Myocyte (in vitro differentiated cells): ENCODE data around the gene CNOT11. TPM values are rescaled to one million over a fixed set of nuclear protein-coding genes. Genes with fewer than 3 reads are reported as not detected.
"Not testable (repeated sequence)": the region's sequence is repeated elsewhere in the genome, so short reads cannot be mapped to it uniquely, and the experiment has no call there.

Experiments
- DNase-seq: peaks from one replicate; pipeline ENCODE4 v3.0.0-alpha.2; 2012; ENCODE audit warnings: low read depth
- polyA plus RNA-seq: library from polyadenylated mRNA; unstranded; fragments of >200 nt; gene quantifications from one replicate; pipeline ENCODE4 v1.2.1, GENCODE V29; 2012; ENCODE audit warnings: missing spikeins
- total RNA-seq: library from RNA; depleted of rRNA; stranded (reverse); fragments of >200 nt; gene quantifications from 2 replicates; pipeline ENCODE4 v1.2.3, GENCODE V29; 2014

Gene CNOT11
- total RNA-seq: 42.9 and 51.2 TPM in 2 replicates
- 26.1 TPM for polyA plus RNA-seq

DNA sequence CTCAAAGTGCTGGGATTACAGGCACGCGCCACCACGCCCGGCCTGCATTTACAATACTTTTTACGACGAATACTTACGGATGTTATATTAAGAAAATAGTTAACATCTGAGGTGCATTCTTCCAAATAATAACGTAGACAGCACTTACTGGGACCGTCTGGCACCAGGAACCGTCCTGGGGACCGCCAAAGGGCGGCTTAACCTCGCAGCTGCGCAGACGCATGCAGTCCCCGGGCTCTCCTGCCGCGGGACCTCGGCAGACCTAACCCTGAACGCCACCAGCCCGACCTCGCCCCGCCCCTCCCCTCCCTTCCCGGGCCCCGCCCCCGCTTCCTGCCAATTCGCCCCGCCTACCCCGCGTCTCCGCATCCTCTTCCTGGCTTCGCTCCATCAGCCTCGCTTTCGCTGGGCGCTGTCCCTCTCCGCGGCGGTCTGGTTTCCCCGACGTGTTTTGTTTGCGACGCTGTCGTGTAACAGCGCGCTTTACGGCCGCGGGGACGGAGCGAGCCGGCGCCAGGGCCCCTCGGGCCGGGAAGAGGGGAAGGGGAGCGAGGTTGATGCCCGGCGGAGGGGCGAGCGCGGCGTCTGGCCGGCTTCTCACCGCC, at the start of gene CNOT11:
CNOT11 (plus strand) TSS at position 479 of the 605 bp plus-strand sequence; CDS start at position 558, 79 bp downstream.
- DNase-seq: peak; percentile 99

DNA sequence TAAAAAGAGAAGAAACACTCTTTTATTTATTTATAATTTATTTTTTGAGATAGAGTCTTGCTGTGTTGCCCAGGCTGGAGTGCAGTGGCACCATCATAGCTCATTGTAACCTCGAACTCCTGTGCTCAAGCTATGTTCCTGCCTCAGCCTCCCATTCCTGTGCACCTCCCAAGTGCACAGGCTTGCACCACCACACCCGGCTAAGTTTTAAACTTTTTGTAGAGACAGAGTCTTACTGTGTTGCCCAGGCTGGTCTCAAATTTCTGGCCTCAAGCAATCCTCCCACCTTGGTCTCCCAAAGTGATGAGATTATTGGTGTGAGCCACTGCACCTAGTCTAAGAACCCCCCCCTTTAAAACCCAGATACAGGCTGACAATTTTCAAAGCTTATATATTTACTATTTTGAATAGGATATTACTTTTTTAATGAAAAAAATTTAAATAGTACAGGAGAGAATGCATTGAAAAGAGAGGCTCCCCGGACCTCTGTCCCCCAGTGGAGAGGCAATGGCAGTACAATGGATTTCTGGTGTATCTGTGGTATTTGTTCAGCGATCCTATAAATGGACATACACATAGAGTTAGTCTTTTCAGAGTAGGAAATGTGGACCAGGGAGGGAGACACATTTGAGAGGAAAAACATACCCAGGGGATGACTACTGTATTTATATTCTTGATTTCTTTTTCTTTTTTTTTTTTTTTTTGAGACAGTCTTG, 48.1 kb upstream of the CNOT11 start:
- DNase-seq: no peak

DNA sequence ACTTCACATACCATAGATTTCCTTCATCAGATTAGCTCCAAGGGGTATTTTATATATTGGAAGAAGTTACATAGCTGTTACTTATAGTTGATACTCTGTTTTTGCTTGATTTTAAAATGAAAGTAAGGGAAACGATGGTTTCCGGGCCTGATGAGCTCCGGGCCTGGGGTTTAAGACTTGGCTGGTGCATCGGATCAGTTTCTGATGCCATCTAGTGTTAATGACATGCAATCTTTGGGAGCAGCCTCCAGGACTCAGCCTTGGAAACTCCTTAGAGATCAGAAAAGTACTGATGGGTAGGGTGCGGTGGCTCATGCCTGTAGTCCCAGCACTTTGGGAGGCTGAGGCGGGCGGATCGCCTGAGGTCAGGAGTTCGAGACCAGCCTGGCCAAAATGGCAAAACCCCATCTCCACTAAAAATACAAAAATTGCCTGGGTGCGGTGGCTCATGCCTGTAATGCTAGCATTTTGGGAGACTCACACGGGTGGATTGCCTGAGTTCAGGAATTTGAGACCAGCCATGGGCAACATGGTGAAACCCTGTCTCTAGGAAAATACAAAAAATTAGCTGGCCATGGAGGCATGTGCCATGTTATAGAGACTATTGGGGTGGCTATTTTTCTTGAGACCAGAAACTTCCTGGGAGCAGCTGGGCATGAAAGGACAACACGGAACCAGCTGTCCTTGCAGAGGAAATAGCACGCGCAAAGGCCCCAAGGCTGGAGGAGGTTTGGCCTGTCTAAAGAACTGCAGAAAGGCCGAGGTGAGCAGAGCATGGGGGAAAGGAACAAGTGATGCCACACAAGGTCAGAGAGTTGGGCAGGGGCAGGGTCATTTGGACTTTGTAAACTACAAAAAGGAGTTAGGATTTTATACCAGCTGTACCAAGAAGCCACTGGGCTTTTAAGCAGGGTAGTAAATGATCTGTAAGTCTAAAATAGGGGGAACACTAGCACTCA, 46.9 kb upstream of the CNOT11 start:
- DNase-seq: peak; percentile 85

DNA sequence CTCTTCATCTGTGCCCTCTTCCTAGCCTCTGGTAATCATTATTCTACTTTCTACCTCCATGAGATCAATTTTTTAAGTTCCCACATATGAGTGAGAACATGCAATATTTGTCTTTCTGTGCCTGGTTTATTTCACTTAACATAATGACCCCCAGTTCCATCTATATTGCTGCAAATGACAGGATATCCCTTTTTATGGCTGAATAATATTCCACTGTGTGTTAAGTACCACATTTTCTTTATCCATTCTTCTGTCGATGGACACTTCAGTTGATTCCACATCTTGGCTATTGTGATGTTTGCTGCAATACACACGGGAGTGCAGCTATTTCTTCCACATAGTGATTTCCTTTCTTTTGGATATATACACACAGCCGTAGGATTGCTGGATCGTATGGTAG, 43.9 kb upstream of the CNOT11 start:
- no peak for DNase-seq

DNA sequence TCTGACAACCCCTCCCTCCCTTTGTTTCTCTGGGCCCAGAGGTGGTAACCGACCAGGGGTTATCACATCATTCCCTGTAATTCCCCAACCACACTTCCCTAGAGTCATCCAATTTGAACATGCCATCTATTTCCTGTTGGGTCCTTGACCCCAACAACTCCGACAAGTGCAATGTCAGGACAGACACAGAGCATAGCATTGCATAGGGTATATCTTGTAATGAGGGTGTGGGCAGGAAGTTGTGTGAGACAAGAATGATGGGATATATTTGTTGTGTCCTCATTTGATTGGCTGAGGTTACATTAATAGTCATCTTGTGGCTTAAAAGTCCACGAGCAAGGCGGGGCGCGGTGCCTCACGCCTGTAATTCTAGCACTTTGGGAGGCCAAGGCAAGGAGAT, 33.4 kb upstream of the CNOT11 start:
- DNase-seq: no peak

DNA sequence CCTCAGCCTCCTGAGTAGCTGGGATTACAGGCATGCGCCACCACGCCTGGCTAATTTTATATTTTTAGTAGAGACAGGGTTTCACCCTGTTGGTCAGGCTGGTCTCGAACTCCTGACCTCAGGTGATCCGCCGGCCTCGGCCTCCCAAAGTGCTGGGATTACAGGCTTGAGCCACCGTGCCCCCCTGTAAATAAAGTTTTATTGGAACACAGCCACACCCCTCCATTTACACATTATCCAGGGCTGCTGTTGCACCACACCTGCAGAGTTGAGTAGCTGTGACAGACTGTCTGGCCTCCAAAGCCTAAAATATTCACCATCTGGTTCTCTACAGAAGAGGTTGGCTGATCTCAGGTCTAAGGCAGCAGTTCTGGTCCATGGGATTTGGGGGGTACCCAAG, 32.6 kb upstream of the CNOT11 start:
- DNase-seq: not testable (repeated sequence)

DNA sequence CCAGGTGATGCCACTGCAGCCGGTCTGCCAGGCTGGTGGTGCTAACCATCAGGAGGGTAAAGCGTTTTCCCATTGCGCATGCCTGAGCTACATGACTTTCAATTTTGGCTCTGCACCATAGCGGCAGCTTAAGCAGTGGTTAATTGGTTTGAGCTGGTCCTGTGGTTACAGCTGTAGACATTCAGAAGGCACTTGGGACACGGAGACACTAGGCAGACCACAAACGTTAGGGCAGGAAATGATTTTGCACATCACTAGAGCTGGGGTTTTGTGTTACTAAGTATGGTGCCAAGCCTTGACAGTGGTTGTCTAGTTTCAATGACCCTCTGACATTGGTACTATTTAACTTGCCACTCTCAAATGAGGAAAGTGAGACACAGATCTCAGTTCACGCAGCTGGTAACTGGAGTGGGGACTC, 28.9 kb upstream of the CNOT11 start:
- DNase-seq: peak; percentile 93

DNA sequence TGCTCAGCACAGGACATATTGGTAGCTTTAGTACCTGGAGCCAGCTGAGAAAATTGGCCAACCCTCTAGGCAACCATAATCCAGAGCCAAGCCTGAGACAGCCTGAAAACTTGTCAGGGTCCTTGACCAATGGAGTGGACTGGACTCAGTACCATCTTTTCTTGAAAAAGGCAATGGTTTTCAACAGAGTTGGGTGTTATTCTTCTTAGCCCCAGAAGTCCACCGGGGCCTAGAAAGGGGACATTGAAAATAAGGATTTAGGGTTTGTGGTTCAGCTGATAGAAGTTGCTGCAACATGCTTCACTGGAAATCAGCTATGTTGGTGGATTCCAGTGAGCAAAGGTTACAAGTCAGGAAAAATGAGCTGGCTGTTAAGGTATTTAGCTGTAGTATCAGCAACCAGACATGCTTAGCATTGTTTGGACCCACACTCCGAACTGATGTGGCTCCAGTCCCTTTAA, 22.1 kb upstream of the CNOT11 start:
- DNase-seq: no peak

DNA sequence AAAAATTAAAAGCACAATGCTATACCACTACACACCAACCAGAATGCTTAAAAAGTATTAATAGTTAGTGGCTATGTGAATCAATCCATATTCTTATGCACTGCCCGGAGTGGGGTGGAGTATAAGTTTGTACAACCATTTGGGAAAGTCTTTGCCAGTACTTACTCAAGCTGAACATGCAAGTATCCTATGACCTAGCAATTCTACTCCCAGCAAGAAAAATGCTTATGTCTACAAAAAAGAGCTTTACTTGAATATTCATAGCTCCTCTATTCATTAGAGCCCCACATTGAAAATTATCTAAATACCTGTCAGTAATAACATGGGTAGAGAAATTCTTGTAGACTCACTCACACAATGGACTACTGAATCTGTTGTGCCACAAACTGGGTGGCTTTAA, 21.4 kb upstream of the CNOT11 start:
- DNase-seq: no peak

DNA sequence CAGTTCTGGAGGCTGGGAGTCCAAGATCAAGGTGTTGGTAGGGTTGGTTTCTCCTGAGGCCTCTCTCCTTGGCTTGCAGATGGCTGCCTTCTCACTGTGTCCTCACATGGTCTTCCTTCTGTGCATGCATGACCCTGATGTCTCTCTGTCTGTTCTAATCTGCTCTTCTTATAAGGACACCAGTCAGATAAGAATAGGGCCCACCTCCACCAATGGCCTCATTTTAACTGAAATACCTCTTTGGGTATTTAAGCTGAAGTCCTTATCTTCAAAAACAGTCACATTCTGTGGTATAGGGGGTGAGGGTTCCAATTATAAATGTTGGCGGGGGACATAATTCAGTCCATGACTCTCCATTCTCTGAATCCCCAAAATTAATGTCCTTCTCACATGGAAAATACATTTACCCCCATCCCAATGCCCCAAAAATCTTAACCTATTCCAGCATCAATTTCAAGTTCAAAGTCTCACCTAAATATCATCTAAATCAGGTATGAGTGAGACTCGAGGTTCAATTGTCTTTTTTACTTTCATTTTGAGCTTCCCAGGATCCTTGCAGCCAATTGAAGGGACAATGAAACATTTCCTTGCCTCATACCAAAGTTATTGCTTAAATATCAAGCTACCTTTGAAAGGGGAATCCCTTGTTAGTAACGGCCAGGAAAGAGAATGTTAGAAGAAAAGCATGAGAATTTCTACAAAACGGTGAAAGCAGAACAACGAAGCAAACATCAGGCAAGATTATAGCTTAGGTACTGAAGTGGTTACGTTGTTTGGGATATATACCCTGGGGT, 20.6 kb upstream of the CNOT11 start:
- no peak for DNase-seq

DNA sequence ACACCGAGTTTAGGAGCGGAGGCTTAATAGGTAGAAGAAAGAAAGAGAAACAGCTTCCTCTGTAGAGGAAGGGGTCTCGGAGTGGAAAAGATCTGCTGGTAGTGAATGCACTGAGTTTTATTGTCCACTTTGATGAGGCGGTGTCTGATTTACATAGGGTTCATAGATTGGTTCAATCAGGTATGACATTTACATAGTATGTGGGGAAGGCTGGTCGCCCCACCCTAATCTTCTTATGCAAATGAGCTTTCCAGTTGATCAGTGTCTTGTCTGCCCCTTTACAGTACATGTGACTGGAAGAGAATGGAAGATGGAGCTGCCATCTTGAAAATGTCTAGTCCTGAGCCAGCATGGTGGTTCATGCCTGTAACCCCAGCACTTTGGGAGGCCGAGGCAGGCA, 19.9 kb upstream of the CNOT11 start:
- no peak for DNase-seq

DNA sequence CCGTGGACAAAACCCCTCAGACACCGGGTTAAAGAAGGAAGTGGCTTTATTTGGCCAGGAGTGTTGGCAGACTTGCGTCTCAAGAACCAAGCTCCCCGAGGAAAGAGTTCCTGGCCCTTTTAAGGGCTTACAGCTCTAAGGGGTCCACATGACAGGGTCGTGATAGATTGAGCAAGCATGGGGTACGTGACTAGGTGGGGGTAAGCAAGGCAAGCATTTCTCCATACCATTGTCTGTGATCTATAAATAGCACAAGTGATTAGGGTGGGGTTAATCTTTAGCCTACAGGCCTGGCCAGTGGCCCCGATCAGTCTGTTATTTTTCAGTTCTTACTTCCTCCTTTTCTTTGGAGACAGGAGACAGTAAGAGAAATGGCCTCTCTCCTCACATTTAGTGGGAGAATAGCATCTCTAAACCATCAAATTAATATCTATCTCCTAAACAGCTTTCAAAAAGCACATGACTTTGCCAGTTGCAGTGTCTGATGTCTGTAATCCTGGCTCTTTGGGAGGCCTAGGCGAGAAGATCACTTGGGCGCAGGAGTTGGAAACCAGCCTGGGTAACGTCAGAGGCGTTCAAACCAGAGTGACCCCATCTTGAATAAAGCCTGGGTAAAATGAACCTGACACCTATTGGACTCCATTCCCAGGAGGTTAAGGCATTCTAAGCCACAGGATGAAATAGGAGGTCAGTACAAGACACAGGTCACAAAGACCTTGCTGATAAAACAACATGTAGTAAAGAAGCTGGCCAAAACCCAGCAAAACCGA, 18.3 kb upstream of the CNOT11 start:
- no peak for DNase-seq

DNA sequence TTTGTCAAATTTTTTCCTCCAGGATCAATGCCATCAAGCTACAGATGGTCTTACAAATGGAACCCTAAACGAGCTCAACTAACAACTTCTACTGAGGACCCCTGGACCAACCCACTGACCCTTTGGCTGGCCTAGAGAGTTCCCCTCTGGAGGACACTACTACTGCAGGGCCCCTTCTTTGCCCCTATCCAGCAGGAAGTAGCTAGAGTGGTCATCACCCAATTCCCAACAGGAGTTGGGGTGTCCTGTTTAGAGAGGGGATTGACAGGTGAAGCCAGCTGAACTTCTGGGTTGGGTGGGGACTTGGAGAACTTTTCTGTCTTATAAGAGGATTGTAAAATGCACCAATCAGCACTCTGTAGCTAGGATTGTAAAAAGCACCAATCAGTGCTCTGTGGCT, 16.7 kb upstream of the CNOT11 start:
- DNase-seq: not testable (repeated sequence)

DNA sequence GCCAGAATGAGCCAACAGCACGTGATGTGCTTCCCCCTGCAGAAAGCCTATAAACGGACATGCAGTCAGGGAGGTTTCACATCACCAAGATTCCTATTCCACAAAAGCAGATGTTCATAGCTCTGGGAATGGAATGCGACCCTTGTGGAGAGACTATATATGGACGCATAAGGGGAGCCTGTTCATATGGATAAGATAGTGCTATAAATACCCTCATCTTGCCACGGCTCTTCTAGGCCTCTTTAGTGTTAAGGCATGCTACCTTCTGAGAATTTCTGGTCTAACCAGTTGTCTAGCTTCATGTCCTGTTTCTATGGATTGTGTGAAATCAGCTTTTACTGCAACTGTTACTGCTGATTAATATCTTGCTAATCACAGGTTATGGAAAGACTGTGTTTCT, 14.7 kb upstream of the CNOT11 start:
- DNase-seq: not testable (repeated sequence)

DNA sequence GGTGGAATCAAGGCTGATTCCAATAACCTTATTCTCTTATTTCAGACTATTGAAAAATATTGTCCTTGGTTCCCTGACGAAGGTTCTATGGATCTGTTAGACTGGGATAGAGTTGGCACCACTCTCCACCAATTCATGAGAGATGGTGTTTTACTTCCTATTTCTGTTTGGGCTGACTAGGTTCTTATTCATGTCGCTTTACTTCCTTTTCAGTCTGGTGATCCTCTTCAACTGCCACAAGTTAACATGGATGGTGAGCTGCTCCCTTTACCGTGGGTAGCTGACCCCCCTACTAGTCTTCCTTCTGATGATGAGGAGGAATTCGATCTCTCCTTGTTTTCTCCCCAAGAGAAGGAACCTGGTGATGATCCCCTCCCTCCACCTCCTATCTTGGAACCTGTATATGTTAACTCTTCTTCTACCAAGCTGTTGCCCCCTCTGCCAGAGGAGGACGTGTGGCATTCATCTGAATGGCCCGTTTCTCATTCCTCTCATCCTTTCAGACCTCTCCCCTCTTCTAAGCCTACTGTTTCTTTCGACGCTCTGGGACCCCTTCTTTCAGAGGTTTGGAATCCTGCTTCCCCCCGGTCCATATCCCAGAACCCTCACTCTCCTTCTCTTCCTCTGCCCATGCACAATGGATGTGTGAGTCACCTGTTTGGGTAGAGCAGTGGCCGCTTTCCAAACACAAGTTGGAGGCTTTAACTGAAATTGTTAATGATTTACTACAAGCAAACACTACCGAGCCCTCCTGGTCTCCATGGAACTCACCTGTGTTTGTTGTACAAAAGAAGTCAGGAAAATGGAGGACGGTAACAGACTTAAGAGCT, 13.5 kb upstream of the CNOT11 start:
- DNase-seq: no peak

DNA sequence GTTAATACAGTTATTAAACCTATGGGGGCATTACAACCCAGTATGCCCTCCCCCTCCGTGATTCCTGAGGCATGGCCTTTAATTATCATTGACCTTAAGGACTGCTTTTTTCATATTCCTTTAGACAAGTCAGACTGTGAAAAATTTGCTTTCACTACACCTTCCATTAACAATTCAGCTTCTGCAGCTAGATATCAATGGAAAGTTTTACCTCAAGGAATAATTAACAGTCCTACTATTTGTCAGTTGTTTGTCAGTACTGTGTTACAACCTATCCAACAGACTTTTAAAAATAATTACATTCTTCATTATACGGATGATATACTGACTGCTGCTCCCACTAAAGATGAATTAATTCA, 12.9 kb upstream of the CNOT11 start:
- not testable (repeated sequence) for DNase-seq

DNA sequence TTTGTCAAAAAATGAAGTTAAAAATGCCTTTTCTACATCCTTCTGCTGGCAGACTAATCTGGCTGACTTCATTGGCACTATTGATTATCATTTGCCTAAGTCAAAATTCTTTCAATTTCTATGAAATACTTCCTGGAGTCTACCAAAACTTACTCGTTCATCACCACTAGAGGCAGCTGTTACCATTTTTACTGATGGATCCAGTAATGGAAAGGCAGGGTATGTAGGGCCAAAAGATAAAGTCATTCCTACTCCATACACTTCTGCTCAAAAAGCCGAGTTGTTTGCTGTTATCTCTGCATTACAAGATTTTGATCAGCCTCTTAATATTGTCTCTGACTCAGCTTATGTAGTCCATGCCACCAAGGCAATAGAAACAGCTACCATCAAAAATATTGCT, 12.0 kb upstream of the CNOT11 start:
- not testable (repeated sequence) for DNase-seq

DNA sequence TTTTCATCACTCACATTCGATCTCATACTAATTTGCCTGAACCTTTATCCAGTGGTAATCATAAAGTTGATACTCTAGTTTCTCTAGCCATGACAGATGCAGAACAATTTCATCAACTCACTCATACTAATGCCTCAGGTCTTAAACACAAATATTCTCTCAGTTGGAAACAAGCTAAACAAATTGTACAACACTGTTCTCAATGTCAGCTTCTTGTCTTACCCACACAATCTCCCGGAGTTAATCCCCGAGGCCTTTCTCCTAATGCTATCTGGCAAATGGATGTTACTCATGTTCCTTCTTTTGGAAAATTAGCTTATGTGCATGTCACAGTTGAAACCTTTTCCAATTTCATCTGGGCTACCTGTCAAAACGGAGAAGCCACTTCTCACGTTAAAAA, 11.5 kb upstream of the CNOT11 start:
- DNase-seq: peak; percentile 46

DNA sequence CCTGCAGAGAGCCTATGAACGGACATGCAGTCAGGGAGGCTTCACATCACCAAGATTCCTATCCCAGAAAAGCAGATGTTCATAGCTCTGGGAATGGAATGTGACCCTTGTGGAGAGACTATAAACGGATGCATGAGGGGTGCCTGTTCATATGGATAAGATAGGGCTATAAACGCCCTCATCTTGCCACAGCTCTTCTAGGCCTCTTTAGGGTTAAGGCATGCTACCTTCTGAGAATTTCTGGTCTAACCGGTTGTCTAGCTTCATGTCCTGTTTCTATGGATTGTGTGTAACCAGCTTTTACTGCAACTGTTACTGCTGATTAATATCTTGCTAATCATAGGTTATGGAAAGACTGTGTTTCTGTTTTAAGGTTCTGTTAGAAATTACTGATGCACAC, 8.3 kb upstream of the CNOT11 start:
- DNase-seq: not testable (repeated sequence)
